K562 (cell line): ENCODE data around the gene JAKMIP2.

ENCODE experiments used
- CEBPB ChIP-seq: fragments of 450-650 bp; IDR thresholded peaks from 2 replicates; pipeline ENCODE4 v1.6.1; 2016; ENCODE audit warnings: missing genetic modification characterization, missing compliant biosample characterization
- CHD2 ChIP-seq: IDR thresholded peaks from 2 replicates; pipeline ENCODE4 v1.6.1; 2011; ENCODE audit warnings: low read depth, low read length
- FOXK1 ChIP-seq: sonication (generic); formaldehyde crosslinking; IDR thresholded peaks from 2 replicates; pipeline ENCODE4 v1.8.0; 2022; ENCODE audit warnings: missing genetic modification reagents, mild to moderate bottlenecking, borderline replicate concordance
- NFIC ChIP-seq: fragments of 450-650 bp; IDR thresholded peaks from 2 replicates; pipeline ENCODE4 v1.6.1; 2017; ENCODE audit warnings: mild to moderate bottlenecking, inconsistent platforms
- POLR2A ChIP-seq: fragments of 450-650 bp; conservative IDR thresholded peaks from 2 replicates; pipeline ENCODE4 v1.6.1; 2016
- RAD21 ChIP-seq, 2 experiments: fragments of 250-450 bp in 1 of 2; fragments of 450-650 bp in 1 of 2; sonication (Bioruptor Pico) in 1 of 2; formaldehyde crosslinking in 1 of 2; IDR thresholded peaks in 1 of 2; conservative IDR thresholded peaks in 1 of 2; 2 replicates each; pipeline versions ENCODE4 v1.4.0 to v1.8.0; 2020 to 2022; ENCODE audit warnings: mild to moderate bottlenecking in 2 of 2, moderate library complexity in 1 of 2
- TF ChIP-seq, protein P1 (sequence below), 3 experiments: IDR thresholded peaks in 2 of 3; conservative IDR thresholded peaks in 1 of 3; 2 replicates each; pipeline ENCODE4 v1.5.1; 2011 to 2012; ENCODE audit warnings: low read length in 3 of 3, mild to moderate bottlenecking in 3 of 3, control low read depth in 2 of 3, improper control_type of control experiment in 1 of 3, inconsistent platforms in 1 of 3, low read depth in 1 of 3, mixed read lengths in 1 of 3, moderate library complexity in 1 of 3; ENCODE audit not compliant: insufficient read depth in 2 of 3

DNA sequence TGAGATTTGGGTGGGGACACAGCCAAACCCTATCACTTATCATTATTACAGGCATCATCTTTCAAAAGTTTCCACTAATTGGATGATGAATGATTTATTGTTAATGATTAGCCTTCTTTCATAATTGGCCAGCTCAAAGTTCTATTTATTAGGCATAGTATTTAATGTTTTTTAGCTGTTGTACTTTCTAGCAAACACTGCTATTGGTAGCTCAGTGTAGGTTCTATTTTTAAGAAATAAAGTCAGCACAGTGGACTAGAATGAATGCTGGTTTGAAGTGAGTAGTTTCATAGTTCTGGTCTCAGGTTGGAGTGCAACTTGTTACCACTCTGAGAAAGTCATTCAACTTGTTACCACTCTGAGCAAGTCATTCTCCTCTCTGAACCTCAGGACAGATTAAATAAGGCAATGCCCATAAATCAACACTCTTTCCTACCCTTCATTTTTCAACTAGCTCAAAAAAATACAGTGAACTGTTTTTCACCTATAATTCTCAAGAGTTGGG, 46.9 kb downstream of the JAKMIP2 start:
- no peak for TF ChIP-seq CHD2
- no peak for TF ChIP-seq FOXK1 (CRISPR knock-in tag)
- no peak for TF ChIP-seq RAD21 (CRISPR knock-in tag; conservative IDR thresholded peaks at IDR 0.05 in 1 of 2, IDR thresholded peaks at IDR 0.05 in 1 of 2)
- no peak for TF ChIP-seq POLR2A
- TF ChIP-seq, protein P1, sequence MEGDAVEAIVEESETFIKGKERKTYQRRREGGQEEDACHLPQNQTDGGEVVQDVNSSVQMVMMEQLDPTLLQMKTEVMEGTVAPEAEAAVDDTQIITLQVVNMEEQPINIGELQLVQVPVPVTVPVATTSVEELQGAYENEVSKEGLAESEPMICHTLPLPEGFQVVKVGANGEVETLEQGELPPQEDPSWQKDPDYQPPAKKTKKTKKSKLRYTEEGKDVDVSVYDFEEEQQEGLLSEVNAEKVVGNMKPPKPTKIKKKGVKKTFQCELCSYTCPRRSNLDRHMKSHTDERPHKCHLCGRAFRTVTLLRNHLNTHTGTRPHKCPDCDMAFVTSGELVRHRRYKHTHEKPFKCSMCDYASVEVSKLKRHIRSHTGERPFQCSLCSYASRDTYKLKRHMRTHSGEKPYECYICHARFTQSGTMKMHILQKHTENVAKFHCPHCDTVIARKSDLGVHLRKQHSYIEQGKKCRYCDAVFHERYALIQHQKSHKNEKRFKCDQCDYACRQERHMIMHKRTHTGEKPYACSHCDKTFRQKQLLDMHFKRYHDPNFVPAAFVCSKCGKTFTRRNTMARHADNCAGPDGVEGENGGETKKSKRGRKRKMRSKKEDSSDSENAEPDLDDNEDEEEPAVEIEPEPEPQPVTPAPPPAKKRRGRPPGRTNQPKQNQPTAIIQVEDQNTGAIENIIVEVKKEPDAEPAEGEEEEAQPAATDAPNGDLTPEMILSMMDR (IDR thresholded peaks at IDR 0.05 in 2 of 3, conservative IDR thresholded peaks at IDR 0.05 in 1 of 3; ENCODE audit: insufficient read depth in 2 of 3, low read depth in 1 of 3, low read length in 3 of 3), result no peak
- TF ChIP-seq NFIC, result no peak
- TF ChIP-seq CEBPB, result no peak
